Glomerular visceral epithelial cell (primary cell): ENCODE results near the gene AKAP17A.
"Not testable (repeated sequence)": the region's sequence is repeated elsewhere in the genome, so short reads cannot be mapped to it uniquely, and the experiment has no call there.

Experiments used
- DNase-seq: peaks from one replicate; pipeline ENCODE4 v3.0.0-alpha.2; 2016; ENCODE audit errors: extremely low spot score

The AKAP17A gene

GRCh38 chrX:1602299-1602698 is 10.9 kb downstream of the AKAP17A start:
- DNase-seq: no peak

DNA sequence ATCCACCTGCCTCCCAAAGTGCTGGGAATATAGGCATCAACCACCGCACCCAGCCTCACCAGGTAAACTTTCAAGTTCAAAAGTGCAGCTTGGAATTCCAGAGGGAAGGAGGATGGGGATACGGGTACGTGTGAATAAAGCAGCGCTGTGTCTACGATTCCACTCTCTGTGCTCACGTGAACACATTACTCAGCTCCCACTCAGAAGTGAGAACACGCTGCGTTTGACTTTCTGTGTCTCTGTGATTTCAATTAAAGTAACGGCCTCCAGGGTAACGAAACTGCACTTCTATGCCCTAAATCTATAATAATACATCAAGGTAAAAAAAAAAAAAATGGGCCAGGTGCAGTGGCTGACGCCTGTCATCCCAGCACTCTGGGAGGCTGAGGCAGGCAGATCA is 15.1 kb downstream of the AKAP17A start:
- DNase-seq: no peak

- DNase-seq: no peak
These were observed 17.9 kb downstream of the AKAP17A start for GRCh38 chrX:1609311-1609710.

GRCh38 chrX:1609762-1610161 is 18.4 kb downstream of the AKAP17A start:
- DNase-seq: no peak

GRCh38 chrX:1610166-1610565 is 18.8 kb downstream of the AKAP17A start:
- peak; percentile 40 for DNase-seq

GRCh38 chrX:1610736-1611135 is 19.3 kb downstream of the AKAP17A start:
- DNase-seq: no peak

DNA sequence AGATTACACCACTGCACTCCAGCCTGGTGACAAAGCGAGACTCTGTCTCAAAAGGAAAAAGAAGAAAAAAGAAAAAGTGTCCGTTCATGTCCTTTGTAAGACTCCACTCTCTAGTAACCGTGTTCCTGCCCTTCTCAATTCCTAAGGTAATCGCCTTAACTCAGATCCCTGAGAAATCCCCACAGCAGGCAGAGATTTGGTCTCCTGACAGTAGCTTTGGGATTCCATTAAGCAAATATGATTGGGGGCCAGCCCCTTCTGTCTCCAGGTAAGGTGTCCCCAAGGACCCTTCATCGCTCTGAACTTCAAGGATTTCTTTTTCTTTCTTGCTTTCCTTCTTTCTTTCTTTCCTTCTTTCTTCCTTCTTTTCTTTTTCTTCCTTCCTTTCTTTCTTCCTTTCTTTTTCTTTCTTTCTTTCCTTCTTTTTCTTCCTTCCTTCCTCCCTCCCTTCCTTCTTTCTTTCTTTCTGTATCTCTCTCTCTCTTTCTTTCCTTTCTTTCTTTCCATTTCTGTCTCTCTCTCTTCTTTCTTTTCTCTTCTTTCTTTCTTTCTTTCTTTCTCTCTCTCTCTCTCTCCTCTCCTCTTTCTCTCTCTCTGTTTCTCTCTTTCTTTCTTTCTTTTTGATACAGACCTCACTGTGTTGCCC is 21.4 kb downstream of the AKAP17A start:
- DNase-seq: no peak

GRCh38 chrX:1614927-1615326 is 23.5 kb downstream of the AKAP17A start, which contains the start of gene ASMT:
TSS of gene ASMT (plus strand) at chrX:1615059. CDS start at chrX:1615200, 141 bp downstream.
- DNase-seq: no peak

GRCh38 chrX:1618689-1619088 is 27.3 kb downstream of the AKAP17A start:
- DNase-seq: no peak

- no peak for DNase-seq
These were observed 32.3 kb downstream of the AKAP17A start for GRCh38 chrX:1623691-1624090.

DNA sequence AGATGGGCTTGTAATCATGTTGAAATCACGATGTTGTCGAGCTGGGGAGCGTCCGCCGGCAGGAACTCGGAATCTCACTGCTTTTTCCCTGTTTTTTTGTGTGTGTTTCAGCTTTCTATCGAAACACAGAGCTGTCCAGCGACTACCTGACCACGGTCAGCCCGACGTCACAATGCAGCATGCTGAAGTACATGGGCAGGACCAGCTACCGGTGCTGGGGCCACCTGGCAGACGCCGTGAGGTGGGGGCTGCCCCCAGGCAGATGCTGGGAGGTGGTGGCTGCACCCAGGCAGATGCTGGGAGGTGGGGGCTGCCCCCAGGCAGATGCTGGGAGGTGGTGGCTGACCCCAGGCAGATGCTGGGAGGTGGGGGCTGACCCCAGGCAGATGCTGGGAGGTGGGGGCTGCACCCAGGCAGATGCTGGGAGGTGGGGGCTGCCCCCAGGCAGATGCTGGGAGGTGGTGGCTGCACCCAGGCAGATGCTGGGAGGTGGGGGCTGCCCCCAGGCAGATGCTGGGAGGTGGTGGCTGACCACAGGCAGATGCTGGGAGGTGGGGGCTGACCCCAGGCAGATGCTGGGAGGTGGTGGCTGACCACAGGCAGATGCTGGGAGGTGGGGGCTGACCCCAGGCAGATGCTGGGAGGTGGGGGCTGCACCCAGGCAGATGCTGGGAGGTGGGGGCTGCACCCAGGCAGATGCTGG is 32.9 kb downstream of the AKAP17A start:
- DNase-seq: not testable (repeated sequence)

- DNase-seq: not testable (repeated sequence)
These were observed 33.4 kb downstream of the AKAP17A start for GRCh38 chrX:1624861-1625215.

DNA sequence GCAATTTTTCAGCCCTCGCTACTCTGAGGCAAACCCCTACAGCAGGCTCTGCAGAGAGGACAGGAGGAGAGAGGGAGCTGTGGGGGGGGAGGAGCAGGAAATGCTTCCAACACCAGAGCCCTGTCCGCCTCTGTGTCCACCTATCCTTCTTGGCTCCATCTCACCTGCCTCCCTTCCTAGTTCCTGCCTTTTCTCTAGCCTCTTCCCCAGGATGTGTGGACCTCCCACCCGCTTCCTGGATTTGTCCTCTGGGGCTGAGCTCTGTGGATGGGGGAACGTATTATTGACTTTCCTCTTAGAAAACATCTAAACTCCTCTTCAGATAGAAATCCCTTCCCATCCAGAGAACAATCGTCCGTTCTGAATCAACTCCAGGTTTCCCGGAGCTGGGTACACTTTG is 37.8 kb downstream of the AKAP17A start:
- DNase-seq: no peak

- DNase-seq: no peak
These were observed 54.6 kb downstream of the AKAP17A start for GRCh38 chrX:1646009-1646408.

GRCh38 chrX:1649621-1650020 is 58.2 kb downstream of the AKAP17A start:
- no peak for DNase-seq
